ENCODE measurements around the gene ASPM.
A peak's percentile ranks its signal among the peaks of the same experiment; 100 is the strongest.

Gene ASPM

GRCh38 chr1:197178998-197179397 is 32.5 kb upstream of the ASPM start:
- TF ChIP-seq CTCF (IDR thresholded peaks at IDR 0.05; ENCODE audit: low read depth, low read length) = peak; percentile 34
- DNase-seq (ENCODE audit: extremely low read depth, low read depth) = no peak

GRCh38 chr1:197174818-197175217 is 28.3 kb upstream of the ASPM start:
- TF ChIP-seq CTCF (IDR thresholded peaks at IDR 0.05; ENCODE audit: low read depth, low read length) = no peak
- DNase-seq (ENCODE audit: extremely low read depth, low read depth) = no peak

GRCh38 chr1:197173571-197174507 is 27.4 kb upstream of the ASPM start:
- no peak for DNase-seq (ENCODE audit: extremely low read depth, low read depth)
- TF ChIP-seq CTCF (IDR thresholded peaks at IDR 0.05; ENCODE audit: low read depth, low read length) = no peak

GRCh38 chr1:197171531-197171930 is 25.1 kb upstream of the ASPM start:
- no peak for DNase-seq (ENCODE audit: extremely low read depth, low read depth)
- TF ChIP-seq CTCF (IDR thresholded peaks at IDR 0.05; ENCODE audit: low read depth, low read length) = no peak

- TF ChIP-seq CTCF (IDR thresholded peaks at IDR 0.05; ENCODE audit: low read depth, low read length) = no peak
- DNase-seq (ENCODE audit: extremely low read depth, low read depth) = no peak
These were observed 24.1 kb upstream of the ASPM start for GRCh38 chr1:197170538-197170937.

GRCh38 chr1:197159461-197159860 is 13.0 kb upstream of the ASPM start:
- no peak for TF ChIP-seq CTCF (IDR thresholded peaks at IDR 0.05; ENCODE audit: low read depth, low read length)
- no peak for DNase-seq (ENCODE audit: extremely low read depth, low read depth)

GRCh38 chr1:197156692-197157091 is 10.2 kb upstream of the ASPM start:
- peak; percentile 10 for TF ChIP-seq CTCF (IDR thresholded peaks at IDR 0.05; ENCODE audit: low read depth, low read length)
- DNase-seq (ENCODE audit: extremely low read depth, low read depth) = no peak
